NB4 (cell line): ENCODE data around the gene CIB4.

Experiments used
- POLR2A ChIP-seq: IDR thresholded peaks from 2 replicates; pipeline ENCODE4 v1.6.1; 2011; ENCODE audit warnings: mild to moderate bottlenecking; ENCODE audit not compliant: insufficient read length; ENCODE audit errors: extremely low read depth
- TF ChIP-seq, protein P1 (sequence below): IDR thresholded peaks from one replicate; pipeline ENCODE4 v1.5.1; 2012; ENCODE audit warnings: low read depth, low read length

DNA sequence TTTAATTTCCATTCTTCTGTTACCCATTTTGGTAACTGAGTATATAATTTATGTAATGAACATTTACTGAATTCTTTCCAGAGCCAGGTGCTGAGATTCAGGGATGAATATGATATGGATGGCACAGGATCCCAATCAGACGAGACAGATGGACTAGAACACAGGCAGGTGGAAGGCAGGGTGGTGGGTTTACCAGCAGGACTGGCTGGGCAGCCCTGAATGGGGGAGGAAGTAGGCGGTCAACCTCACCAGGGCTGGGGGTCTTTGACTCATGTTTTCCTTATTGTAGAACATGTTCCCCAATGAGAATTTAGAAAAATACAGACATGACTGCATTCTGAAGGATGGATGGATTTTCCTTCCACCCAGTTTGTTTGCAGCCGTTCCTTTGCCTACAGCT lies 80.3 kb downstream of the CIB4 start:
- TF ChIP-seq POLR2A = no peak
- TF ChIP-seq, protein P1, sequence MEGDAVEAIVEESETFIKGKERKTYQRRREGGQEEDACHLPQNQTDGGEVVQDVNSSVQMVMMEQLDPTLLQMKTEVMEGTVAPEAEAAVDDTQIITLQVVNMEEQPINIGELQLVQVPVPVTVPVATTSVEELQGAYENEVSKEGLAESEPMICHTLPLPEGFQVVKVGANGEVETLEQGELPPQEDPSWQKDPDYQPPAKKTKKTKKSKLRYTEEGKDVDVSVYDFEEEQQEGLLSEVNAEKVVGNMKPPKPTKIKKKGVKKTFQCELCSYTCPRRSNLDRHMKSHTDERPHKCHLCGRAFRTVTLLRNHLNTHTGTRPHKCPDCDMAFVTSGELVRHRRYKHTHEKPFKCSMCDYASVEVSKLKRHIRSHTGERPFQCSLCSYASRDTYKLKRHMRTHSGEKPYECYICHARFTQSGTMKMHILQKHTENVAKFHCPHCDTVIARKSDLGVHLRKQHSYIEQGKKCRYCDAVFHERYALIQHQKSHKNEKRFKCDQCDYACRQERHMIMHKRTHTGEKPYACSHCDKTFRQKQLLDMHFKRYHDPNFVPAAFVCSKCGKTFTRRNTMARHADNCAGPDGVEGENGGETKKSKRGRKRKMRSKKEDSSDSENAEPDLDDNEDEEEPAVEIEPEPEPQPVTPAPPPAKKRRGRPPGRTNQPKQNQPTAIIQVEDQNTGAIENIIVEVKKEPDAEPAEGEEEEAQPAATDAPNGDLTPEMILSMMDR = no peak
